NB4 (cell line): ENCODE measurements around the gene DBF4B.
"Not testable (repeated sequence)": the region's sequence is repeated elsewhere in the genome, so short reads cannot be mapped to it uniquely, and the experiment has no call there.

Experiments used
- DNase-seq: peaks from one replicate; pipeline ENCODE4 v3.0.0; 2010; ENCODE audit warnings: low read depth
- H3K4me3 ChIP-seq: one replicate; pipeline ENCODE4 v1.5.1; 2011; ENCODE audit warnings: mild to moderate bottlenecking, low read depth, low read length, moderate library complexity
- MYC ChIP-seq: IDR thresholded peaks from 2 replicates; pipeline ENCODE4 v1.6.1; 2011; ENCODE audit warnings: low read depth, low read length
- POLR2A ChIP-seq: IDR thresholded peaks from 2 replicates; pipeline ENCODE4 v1.6.1; 2011; ENCODE audit warnings: mild to moderate bottlenecking; ENCODE audit not compliant: insufficient read length; ENCODE audit errors: extremely low read depth
- TF ChIP-seq, protein P1 (sequence below): IDR thresholded peaks from one replicate; pipeline ENCODE4 v1.5.1; 2012; ENCODE audit warnings: low read depth, low read length
- TF ChIP-seq, protein P2 (sequence below): IDR thresholded peaks from 2 replicates; pipeline ENCODE4 v1.6.1; 2011; ENCODE audit warnings: low read depth, low read length

DBF4B gene

DNA sequence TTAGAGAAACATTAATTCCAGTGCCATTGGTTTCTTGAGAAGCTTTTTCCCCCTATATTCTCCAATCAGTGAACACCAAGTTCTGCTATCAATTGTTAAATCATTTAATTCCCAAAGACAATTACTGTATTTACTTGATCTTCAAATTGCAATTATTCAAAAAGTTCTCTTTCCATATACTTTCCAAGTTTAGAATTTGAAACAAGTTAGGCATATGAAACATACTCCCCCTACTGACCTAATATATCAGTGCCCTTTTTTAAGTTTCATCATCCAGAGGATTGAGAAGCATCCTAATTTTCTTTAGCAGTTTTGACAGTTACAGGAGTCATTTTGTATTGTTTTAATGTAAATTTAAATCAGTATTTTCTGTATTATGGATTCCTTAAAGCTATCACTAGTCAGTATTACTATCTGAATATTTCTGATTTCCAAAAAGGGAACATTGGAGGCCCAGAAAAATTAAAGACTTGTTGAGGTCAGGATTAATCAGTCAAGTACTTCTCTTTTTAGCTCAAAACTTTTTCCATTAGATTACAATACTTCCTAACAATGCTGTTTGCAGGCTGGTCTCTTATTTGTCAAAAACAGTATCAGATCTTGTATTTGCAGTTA is 35.9 kb upstream of the DBF4B start:
- no peak for TF ChIP-seq MYC
- TF ChIP-seq, protein P1, sequence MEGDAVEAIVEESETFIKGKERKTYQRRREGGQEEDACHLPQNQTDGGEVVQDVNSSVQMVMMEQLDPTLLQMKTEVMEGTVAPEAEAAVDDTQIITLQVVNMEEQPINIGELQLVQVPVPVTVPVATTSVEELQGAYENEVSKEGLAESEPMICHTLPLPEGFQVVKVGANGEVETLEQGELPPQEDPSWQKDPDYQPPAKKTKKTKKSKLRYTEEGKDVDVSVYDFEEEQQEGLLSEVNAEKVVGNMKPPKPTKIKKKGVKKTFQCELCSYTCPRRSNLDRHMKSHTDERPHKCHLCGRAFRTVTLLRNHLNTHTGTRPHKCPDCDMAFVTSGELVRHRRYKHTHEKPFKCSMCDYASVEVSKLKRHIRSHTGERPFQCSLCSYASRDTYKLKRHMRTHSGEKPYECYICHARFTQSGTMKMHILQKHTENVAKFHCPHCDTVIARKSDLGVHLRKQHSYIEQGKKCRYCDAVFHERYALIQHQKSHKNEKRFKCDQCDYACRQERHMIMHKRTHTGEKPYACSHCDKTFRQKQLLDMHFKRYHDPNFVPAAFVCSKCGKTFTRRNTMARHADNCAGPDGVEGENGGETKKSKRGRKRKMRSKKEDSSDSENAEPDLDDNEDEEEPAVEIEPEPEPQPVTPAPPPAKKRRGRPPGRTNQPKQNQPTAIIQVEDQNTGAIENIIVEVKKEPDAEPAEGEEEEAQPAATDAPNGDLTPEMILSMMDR: peak; percentile 32
- TF ChIP-seq, protein P2, sequence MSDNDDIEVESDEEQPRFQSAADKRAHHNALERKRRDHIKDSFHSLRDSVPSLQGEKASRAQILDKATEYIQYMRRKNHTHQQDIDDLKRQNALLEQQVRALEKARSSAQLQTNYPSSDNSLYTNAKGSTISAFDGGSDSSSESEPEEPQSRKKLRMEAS: no peak
- TF ChIP-seq POLR2A: no peak
- peak; percentile 44 for DNase-seq

DNA sequence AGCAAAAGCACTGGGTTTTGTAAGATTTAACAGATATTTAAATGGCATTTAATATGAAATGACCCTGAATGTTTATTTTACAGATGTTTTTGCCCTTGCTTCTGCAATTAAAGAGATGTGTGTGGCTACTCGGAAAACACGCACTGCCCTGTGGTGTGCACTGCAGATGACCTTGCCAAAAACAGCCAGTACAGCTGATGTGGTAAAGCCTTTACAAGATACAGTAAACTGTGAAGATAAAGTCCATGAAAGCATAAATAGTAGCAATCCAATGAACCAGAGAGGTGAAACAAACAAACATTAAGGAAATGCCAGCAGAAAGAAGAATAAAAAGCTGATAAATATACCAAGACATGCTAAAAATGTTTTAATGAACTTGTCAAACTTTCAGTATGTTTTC is 34.6 kb upstream of the DBF4B start:
- no peak for DNase-seq
- no peak overlapping the region for H3K4me3 ChIP-seq
- TF ChIP-seq MYC: no peak
- TF ChIP-seq, protein P2: no peak
- TF ChIP-seq, protein P1: no peak

More for the DNA sequence above, 35.9 kb upstream of the DBF4B start:
- H3K4me3 ChIP-seq: no peak overlapping the region

DNA sequence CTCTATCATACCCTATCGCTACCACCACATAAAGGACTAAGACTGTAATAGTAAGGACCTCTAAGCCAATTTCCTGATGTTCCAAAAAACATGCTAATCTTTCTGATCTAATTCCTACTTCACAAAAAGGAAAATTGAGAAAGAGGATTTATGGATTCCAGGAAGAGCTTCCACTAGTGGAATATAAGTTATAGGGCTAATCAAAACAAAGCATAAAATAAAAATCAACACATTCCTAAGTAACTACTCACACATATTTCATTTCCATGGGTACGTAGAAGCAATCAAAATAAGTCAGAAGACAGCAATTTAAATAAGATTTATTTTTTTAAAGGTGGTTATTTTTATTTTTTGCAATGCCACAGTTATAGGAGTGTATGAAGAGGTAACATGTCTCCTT is 31.3 kb upstream of the DBF4B start:
- H3K4me3 ChIP-seq: no peak overlapping the region
- DNase-seq: no peak
- TF ChIP-seq, protein P1: no peak
- TF ChIP-seq POLR2A: no peak

DNA sequence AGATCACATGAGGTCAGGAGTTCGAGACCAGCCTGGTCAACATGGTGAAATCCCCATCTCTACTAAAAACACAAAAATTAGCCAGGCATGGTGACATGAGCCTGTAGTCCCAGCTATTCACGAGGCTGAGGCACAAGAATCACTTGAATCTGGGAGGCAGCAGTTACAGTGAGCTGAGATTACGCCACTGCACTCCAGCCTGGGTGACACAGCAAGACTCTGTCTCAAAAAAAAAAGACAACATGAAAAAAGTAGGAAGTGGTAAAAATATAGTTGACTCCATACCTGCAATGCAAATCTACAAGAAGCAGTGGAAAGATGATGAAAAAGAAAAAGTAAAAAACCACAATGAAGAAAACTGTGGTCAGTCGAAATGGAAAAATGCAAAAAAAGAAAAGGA is 25.2 kb upstream of the DBF4B start:
- peak; percentile 67 for DNase-seq
- H3K4me3 ChIP-seq: not testable (repeated sequence)

DNA sequence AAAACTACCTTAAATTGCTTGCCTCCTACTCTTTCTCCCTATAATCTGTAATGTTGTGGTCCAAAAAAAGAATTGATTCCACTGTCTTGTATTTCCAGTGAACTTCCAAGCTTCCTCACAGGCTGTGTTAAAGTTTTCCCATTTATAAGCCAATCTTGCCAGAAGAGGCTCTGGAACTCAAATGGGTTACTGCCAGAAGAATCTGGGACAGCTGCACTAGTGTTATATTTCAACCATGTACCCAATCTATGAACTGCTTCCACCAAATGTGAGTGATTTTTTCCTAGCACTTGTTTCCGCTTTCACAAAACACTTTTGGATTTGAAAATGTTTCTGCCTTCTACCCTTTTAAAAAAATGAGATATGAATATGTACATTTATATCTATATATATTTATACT is 20.7 kb upstream of the DBF4B start:
- no peak for DNase-seq
- no peak overlapping the region for H3K4me3 ChIP-seq
- TF ChIP-seq, protein P1: no peak
- no peak for TF ChIP-seq POLR2A
- TF ChIP-seq, protein P2: no peak
- TF ChIP-seq MYC: no peak

DNA sequence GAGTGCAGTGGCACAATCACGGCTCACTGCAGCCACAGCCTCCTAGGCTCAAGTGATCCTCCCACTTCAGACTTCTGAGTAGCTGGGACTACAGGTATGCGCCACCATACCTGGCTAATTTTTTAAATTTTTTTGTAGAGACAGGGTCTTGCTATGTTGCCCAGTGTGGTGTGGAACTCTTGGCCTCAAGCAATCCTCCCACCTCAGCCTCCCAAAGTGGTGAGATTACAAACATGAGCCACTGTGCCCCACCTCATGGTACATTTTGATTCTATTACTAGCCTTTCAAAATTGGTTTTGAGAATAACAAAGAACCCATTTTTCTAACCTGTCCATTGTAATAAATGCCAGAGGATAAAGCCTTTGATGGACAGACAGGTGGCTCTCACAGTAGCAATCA is 20.3 kb upstream of the DBF4B start:
- peak overlapping the region; percentile 96 for H3K4me3 ChIP-seq
- no peak for TF ChIP-seq POLR2A
- TF ChIP-seq, protein P1: no peak
- TF ChIP-seq, protein P2: no peak
- TF ChIP-seq MYC: no peak
- no peak for DNase-seq
